Fibroblast of pulmonary artery (primary cell): Measurements from ENCODE around the gene PDE11A.

Experiments
- DNase-seq: peaks from one replicate; pipeline ENCODE4 v3.0.0-alpha.2; 2010; ENCODE audit warnings: low read depth
- H3K4me3 ChIP-seq: replicated peaks from 2 replicates; pipeline ENCODE4 v1.5.1; 2011; ENCODE audit warnings: low read depth, mild to moderate bottlenecking, control low read depth, low read length, moderate library complexity
- TF ChIP-seq, protein P1 (sequence below): IDR thresholded peaks from 2 replicates; pipeline ENCODE4 v1.5.1; 2011; ENCODE audit warnings: mild to moderate bottlenecking, control low read depth, low read length, inconsistent platforms; ENCODE audit errors: missing control alignments

Gene PDE11A

DNA sequence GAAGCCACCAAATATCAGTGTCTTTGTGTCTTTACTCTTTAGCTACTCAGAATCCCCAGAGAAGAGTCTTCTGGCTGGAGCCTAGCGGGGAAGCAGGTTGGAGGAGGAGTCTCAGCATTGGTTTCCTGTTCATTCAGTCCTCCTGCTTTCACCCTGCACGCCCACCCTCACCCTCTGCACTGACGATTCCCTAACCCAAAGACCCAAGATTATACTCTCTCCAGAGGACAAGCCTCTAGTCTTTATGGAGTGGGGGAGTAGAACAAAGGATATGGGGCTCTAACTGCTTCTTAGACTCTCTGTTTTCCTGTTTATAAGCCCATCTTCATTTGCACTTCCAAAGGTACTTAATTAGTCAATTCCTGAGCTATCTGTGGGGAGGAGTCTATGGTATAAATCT, 341.2 kb downstream of the PDE11A start:
- no peak for DNase-seq
- H3K4me3 ChIP-seq = no peak overlapping the region
- TF ChIP-seq, protein P1, sequence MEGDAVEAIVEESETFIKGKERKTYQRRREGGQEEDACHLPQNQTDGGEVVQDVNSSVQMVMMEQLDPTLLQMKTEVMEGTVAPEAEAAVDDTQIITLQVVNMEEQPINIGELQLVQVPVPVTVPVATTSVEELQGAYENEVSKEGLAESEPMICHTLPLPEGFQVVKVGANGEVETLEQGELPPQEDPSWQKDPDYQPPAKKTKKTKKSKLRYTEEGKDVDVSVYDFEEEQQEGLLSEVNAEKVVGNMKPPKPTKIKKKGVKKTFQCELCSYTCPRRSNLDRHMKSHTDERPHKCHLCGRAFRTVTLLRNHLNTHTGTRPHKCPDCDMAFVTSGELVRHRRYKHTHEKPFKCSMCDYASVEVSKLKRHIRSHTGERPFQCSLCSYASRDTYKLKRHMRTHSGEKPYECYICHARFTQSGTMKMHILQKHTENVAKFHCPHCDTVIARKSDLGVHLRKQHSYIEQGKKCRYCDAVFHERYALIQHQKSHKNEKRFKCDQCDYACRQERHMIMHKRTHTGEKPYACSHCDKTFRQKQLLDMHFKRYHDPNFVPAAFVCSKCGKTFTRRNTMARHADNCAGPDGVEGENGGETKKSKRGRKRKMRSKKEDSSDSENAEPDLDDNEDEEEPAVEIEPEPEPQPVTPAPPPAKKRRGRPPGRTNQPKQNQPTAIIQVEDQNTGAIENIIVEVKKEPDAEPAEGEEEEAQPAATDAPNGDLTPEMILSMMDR = no peak

GRCh38 chr2:177730792-177731191, 341.8 kb downstream of the PDE11A start:
- no peak for DNase-seq
- no peak overlapping the region for H3K4me3 ChIP-seq

DNA sequence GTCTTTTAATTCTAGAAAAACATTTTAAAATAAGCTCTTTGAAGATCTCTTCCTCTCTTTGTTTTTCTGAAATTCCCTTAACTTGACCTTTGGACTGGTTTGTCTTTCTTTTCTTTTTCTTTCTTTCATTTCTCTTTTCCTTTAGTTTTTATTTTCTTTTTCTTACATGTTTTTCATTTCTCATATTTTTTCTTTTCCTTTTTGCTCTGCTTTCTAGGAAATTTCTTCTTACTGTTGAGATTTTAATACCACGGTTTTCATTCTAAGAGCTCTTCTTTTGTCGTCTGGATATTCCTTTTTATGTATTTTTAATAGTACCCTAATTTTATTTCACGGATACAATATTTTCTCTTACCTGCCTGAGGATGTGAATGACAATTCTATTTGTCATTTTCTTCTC, 342.2 kb downstream of the PDE11A start:
- DNase-seq = no peak
- TF ChIP-seq, protein P1 = no peak

More at GRCh38 chr2:177730792-177731191, 341.8 kb downstream of the PDE11A start:
- TF ChIP-seq, protein P1 = no peak

DNA sequence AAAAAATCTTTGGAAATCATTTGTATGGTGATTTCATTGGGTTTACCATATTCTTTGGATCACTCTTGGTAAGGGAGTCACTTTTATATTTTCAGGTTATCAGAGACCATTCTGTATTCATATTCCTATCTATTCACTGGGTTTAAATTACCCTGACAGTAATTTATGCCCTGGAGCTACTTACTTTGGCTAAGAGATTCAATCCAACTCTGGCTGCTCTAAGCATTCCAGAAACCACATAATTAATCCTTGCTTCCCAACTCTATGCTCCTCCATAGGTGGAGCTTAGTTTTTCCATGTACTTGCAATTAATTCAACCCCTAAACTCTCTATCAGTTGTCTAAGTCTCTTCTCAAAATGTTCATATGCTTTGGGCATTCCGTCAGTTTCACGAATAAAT, 343.7 kb downstream of the PDE11A start:
- DNase-seq = no peak
- no peak overlapping the region for H3K4me3 ChIP-seq
- TF ChIP-seq, protein P1 = no peak

More for the DNA sequence above, 342.2 kb downstream of the PDE11A start:
- no peak overlapping the region for H3K4me3 ChIP-seq

DNA sequence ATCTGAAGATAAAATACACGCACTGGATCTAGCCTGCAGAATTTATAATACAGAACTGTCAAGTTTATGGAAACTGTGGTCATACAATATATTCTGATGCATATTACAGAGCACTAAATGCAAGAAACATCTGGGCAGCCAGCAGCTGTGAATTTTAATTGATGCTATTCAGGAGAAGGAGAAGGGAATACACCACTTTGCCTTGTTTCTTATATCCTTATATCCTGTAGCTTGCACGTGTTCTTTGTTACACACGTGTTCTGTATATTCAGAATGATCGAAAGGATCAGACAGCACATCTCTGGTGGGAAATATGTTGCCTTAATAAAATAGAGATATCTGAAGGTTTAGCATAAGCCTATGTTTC, 344.2 kb downstream of the PDE11A start:
- no peak for DNase-seq
- H3K4me3 ChIP-seq = no peak overlapping the region
- TF ChIP-seq, protein P1 = no peak

GRCh38 chr2:177727577-177728398, 344.8 kb downstream of the PDE11A start:
- no peak overlapping the region for H3K4me3 ChIP-seq
- TF ChIP-seq, protein P1 = no peak
- DNase-seq = no peak

DNA sequence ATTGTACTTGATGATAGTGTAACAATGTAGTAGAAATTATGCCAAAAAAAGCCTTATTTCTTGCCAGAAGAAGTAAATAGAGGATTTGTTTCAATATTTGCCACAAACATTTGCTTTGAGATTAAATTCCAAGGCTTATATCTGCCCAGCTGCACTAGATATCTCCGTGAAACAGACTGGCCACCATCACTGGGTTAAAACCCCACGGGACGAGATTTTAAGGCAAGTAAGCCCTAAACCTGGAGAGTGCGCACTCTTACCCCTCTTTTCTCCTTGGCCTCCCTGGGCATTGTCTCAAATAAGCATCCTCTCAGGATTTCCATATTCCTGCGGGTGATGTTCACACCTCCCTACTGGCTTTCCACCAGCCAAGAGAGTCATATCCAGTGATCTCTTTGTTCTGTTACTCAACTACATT, 345.6 kb downstream of the PDE11A start:
- H3K4me3 ChIP-seq = no peak overlapping the region
- peak; percentile 10 for DNase-seq
- TF ChIP-seq, protein P1 = no peak
